SJSA1 (cell line): ENCODE data around the gene IL21R. TPM values are rescaled to one million over a fixed set of nuclear protein-coding genes. Genes with fewer than 3 reads are reported as not detected.

Source experiments
- DNase-seq, 2 experiments: peaks; one replicate each; pipeline ENCODE4 v3.0.0-alpha.2; 2015 to 2020; ENCODE audit warnings: low spot score in 2 of 2, low read depth in 1 of 2
- H3K27ac ChIP-seq: fragments of 250-450 bp; sonication (Bioruptor Pico); 2 replicates; pipeline ENCODE4 v1.5.1; 2020; ENCODE audit warnings: mild to moderate bottlenecking, moderate library complexity
- H3K27me3 ChIP-seq: fragments of 250-450 bp; sonication (Bioruptor Pico); replicated peaks from 2 replicates; pipeline ENCODE4 v1.5.1; 2020; ENCODE audit warnings: mild to moderate bottlenecking, moderate library complexity
- H3K36me3 ChIP-seq: fragments of 250-450 bp; sonication (Bioruptor Pico); 2 replicates; pipeline ENCODE4 v1.5.1; 2020; ENCODE audit warnings: mild to moderate bottlenecking
- H3K4me1 ChIP-seq: fragments of 250-450 bp; sonication (Bioruptor Pico); replicated peaks from 2 replicates; pipeline ENCODE4 v1.6.1; 2021; ENCODE audit warnings: mild to moderate bottlenecking
- H3K4me3 ChIP-seq: fragments of 250-450 bp; sonication (Bioruptor Pico); 2 replicates; pipeline ENCODE4 v1.5.1; 2020; ENCODE audit warnings: mild to moderate bottlenecking
- H3K9me3 ChIP-seq: fragments of 250-450 bp; sonication (Bioruptor Pico); replicated peaks from 2 replicates; pipeline ENCODE4 v1.5.1; 2020; ENCODE audit warnings: mild to moderate bottlenecking
- total RNA-seq: library from RNA; depleted of rRNA; stranded (reverse); fragments of >200 nt; shearing (Covaris generic); gene quantifications from 2 replicates; pipeline ENCODE4 v1.2.3, GENCODE V29; 2014

Gene IL21R
- total RNA-seq, 1 experiment from 2014 or later = 0.34 TPM

DNA sequence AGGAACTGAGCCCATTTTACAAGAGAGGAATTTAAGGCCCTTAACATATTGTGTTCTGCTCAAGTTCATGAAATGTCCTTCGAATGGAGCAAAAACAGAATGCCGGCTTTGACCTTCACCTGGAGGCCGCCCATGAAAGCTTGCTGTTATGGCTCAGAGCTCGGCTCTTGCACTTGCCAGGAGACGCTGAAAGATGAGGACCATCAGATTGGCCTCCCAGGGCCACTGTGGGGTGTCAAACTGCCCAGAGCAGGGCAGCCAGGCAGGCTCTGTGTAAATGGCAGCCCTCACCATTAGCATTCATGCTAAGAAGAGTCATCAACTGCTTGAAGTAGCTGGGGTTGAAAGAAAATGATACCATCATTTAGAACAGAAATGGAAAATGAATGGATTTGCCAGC, 39.3 kb downstream of the IL21R start:
- no peak overlapping the region for H3K27ac ChIP-seq
- peaks cover 7% of the 10 kb centered on the region; the same call in 1 of the 2 replicates for H3K9me3 ChIP-seq
- DNase-seq = no peak
- H3K36me3 ChIP-seq = no peaks in the 10 kb centered on the region
- H3K27me3 ChIP-seq = no peaks in the 10 kb centered on the region
- H3K4me1 ChIP-seq = no peaks in the 10 kb centered on the region
- H3K4me3 ChIP-seq = no peak overlapping the region

DNA sequence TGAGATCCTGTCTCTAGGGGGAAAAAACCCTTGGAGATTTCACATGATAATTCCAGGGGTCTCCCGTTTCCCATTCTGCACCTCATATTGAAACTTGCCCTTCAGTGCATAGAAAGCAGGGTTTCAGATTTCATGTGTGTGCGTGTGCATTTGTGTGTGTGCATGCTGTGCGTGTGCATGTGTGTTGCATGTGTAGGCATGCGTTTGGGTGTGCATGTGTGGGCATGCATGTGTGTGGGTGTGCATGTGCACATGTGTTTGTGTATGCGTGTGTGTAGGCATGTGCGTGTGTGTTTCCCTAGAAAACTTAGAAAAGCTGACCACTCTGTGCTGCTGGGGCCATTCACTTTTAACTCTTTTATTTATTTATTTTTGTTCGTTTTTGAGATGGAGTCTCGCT, 40.0 kb downstream of the IL21R start:
- Histone ChIP-seq H3K27me3 (no peaks in the 10 kb centered on the region), H3K27ac (no peak overlapping the region), H3K36me3 (no peaks in the 10 kb centered on the region), H3K9me3 (peaks cover 7% of the 10 kb centered on the region; the same call in 1 of the 2 replicates), H3K4me3 (no peak overlapping the region), H3K4me1 (no peaks in the 10 kb centered on the region)
- no peak for DNase-seq

DNA sequence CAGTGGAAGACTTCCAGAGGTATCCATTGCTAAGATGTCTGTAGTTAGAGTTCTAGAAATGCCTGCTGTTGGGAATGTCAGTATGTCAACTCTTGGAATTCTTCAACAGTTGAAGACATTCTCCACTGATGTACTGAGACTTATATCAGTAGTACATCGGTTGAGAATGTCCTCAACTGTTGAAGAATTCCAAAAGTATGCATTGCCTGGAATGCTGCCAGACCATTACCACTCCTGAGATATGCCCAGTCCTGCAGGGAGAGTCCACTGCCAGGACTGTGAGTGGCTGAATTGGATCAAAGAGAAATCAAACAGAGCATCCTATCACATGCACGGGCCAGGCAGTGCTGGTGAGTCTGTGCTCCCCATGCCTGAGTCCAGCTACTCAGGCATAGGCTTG, 42.0 kb downstream of the IL21R start:
- no peak for DNase-seq
- H3K4me3 ChIP-seq = no peak overlapping the region
- H3K36me3 ChIP-seq = no peaks in the 10 kb centered on the region
- no peak overlapping the region for H3K27ac ChIP-seq
- peaks cover 7% of the 10 kb centered on the region; the same call in 1 of the 2 replicates for H3K9me3 ChIP-seq
- H3K4me1 ChIP-seq = no peaks in the 10 kb centered on the region
- H3K27me3 ChIP-seq = no peaks in the 10 kb centered on the region

DNA sequence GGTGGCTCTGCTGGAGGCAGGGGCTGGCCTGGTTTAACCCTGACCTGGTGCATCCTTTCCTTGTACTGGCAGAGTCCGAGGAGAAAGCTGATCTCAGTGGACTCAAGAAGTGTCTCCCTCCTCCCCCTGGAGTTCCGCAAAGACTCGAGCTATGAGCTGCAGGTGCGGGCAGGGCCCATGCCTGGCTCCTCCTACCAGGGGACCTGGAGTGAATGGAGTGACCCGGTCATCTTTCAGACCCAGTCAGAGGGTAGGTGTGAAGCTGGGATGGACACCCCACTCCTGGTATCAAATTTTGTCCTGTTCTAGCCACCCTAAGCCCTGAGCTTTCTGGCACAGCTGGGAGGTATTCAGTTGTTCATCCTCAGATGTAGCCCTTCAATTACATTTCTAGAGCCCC, 42.5 kb downstream of the IL21R start:
- H3K4me1 ChIP-seq = no peaks in the 10 kb centered on the region
- no peaks in the 10 kb centered on the region for H3K36me3 ChIP-seq
- H3K27me3 ChIP-seq = no peaks in the 10 kb centered on the region
- H3K4me3 ChIP-seq = no peak overlapping the region
- peaks cover 7% of the 10 kb centered on the region; the same call in 1 of the 2 replicates for H3K9me3 ChIP-seq
- no peak for DNase-seq
- no peak overlapping the region for H3K27ac ChIP-seq

DNA sequence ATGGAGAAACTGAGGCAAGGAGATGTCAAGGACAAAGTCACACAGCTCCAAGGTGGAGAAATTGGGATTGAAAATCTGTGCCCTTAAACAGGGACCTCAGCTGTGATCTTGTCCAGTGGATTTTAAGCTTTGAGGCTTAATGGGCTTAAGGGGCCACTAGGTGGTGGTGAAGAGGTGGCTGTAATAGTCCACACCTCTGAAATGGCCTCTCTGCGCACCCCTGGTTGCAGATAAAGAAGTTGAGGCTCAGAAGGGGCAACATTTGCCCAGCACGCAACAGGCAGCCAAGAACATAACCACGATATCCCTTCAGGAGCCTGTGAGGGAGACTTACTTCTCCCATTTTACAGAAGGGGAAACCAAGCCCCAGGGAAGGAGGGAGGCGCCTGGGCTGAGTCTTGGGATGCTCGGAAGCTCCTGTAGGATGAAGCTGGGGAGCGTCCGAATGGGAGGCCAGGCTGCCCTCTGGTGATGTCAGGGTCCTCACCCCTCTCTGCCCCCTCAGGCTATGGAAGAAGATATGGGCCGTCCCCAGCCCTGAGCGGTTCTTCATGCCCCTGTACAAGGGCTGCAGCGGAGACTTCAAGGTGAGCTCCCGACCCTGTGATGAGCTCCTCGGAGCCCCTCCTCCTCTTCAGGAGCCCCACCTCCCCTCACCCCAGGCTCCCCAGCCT, 43.7 kb downstream of the IL21R start:
- no peaks in the 10 kb centered on the region for H3K4me1 ChIP-seq
- no peak overlapping the region for H3K4me3 ChIP-seq
- peaks cover 7% of the 10 kb centered on the region; the same call in 1 of the 2 replicates for H3K9me3 ChIP-seq
- H3K27ac ChIP-seq = no peak overlapping the region
- peaks cover 9% of the 10 kb centered on the region; the same call in 1 of the 2 replicates for H3K27me3 ChIP-seq
- H3K36me3 ChIP-seq = no peaks in the 10 kb centered on the region
- no peak for DNase-seq

DNA sequence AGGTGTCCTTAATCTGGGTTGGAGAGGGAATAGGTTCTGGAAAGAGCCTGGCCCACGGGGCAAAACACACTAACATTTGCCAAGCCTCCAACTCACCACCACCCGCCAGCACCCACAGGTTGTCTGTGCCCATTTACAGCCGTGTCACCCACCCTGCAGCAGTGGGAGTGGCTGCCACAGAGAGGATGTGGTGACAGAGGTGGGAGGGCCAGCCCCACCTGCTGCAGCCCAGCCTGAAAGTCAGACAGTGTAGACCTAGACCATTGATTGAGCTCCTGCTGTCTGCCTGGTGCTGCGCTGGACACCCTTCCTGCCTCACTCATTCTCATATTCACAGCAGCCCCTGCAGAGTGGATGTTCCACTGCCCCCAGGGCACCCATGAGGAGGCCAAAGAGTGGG, 44.7 kb downstream of the IL21R start:
- H3K4me1 ChIP-seq = no peaks in the 10 kb centered on the region
- no peak for DNase-seq
- no peak overlapping the region for H3K27ac ChIP-seq
- peaks cover 7% of the 10 kb centered on the region; the same call in 1 of the 2 replicates for H3K9me3 ChIP-seq
- H3K36me3 ChIP-seq = no peaks in the 10 kb centered on the region
- peaks cover 11% of the 10 kb centered on the region; the same call in 1 of the 2 replicates for H3K27me3 ChIP-seq
- no peak overlapping the region for H3K4me3 ChIP-seq

DNA sequence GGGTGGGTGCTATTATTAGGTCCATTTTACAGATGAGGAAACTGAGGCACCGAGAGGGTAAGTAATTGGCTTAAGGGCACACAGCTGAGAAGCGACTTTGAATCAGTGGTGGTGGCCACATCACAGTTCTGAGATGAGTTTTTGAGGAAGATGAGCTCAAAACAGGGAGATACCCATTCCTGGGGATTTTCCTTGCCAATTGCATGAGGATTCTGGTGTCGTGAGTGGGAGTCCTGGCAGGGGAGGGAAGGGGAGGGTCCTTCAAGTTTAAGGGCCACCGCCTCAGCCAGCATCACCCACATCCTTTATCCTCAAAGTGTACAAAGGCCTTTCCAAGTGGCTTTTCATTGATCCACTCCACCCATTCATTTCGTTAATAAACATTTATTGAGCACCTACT, 45.3 kb downstream of the IL21R start:
- Histone ChIP-seq H3K27ac (no peak overlapping the region), H3K4me1 (no peaks in the 10 kb centered on the region), H3K9me3 (peaks cover 7% of the 10 kb centered on the region; the same call in 1 of the 2 replicates), H3K36me3 (no peaks in the 10 kb centered on the region), H3K4me3 (no peak overlapping the region), H3K27me3 (peaks cover 11% of the 10 kb centered on the region; the same call in 1 of the 2 replicates)
- DNase-seq = no peak

DNA sequence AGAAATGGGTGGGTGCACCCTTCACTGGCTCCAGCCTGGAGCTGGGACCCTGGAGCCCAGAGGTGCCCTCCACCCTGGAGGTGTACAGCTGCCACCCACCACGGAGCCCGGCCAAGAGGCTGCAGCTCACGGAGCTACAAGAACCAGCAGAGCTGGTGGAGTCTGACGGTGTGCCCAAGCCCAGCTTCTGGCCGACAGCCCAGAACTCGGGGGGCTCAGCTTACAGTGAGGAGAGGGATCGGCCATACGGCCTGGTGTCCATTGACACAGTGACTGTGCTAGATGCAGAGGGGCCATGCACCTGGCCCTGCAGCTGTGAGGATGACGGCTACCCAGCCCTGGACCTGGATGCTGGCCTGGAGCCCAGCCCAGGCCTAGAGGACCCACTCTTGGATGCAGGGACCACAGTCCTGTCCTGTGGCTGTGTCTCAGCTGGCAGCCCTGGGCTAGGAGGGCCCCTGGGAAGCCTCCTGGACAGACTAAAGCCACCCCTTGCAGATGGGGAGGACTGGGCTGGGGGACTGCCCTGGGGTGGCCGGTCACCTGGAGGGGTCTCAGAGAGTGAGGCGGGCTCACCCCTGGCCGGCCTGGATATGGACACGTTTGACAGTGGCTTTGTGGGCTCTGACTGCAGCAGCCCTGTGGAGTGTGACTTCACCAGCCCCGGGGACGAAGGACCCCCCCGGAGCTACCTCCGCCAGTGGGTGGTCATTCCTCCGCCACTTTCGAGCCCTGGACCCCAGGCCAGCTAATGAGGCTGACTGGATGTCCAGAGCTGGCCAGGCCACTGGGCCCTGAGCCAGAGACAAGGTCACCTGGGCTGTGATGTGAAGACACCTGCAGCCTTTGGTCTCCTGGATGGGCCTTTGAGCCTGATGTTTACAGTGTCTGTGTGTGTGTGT, 46.8 kb downstream of the IL21R start:
- peaks cover 7% of the 10 kb centered on the region; the same call in 1 of the 2 replicates for H3K9me3 ChIP-seq
- H3K27me3 ChIP-seq = peaks cover 11% of the 10 kb centered on the region; the same call in 1 of the 2 replicates
- no peaks in the 10 kb centered on the region for H3K4me1 ChIP-seq
- no peak overlapping the region for H3K27ac ChIP-seq
- no peak for DNase-seq
- H3K4me3 ChIP-seq = no peak overlapping the region
- H3K36me3 ChIP-seq = no peaks in the 10 kb centered on the region

DNA sequence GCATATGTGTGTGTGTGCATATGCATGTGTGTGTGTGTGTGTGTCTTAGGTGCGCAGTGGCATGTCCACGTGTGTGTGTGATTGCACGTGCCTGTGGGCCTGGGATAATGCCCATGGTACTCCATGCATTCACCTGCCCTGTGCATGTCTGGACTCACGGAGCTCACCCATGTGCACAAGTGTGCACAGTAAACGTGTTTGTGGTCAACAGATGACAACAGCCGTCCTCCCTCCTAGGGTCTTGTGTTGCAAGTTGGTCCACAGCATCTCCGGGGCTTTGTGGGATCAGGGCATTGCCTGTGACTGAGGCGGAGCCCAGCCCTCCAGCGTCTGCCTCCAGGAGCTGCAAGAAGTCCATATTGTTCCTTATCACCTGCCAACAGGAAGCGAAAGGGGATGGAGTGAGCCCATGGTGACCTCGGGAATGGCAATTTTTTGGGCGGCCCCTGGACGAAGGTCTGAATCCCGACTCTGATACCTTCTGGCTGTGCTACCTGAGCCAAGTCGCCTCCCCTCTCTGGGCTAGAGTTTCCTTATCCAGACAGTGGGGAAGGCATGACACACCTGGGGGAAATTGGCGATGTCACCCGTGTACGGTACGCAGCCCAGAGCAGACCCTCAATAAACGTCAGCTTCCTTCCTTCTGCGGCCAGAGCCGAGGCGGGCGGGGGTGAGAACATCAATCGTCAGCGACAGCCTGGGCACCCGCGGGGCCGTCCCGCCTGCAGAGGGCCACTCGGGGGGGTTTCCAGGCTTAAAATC, 47.6 kb downstream of the IL21R start:
- H3K36me3 ChIP-seq = no peaks in the 10 kb centered on the region
- peaks cover 11% of the 10 kb centered on the region; the same call in 1 of the 2 replicates for H3K27me3 ChIP-seq

DNA sequence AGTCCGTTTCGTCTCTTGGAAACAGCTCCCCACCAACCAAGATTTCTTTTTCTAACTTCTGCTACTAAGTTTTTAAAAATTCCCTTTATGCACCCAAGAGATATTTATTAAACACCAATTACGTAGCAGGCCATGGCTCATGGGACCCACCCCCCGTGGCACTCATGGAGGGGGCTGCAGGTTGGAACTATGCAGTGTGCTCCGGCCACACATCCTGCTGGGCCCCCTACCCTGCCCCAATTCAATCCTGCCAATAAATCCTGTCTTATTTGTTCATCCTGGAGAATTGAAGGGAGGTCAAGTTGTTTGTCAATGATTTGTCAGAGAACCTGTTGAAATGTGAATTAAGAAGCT, 48.2 kb downstream of the IL21R start:
- no peak for DNase-seq
- H3K4me3 ChIP-seq = no peak overlapping the region
- H3K27me3 ChIP-seq = peaks cover 11% of the 10 kb centered on the region; the same call in 1 of the 2 replicates
- no peak overlapping the region for H3K27ac ChIP-seq
- H3K4me1 ChIP-seq = no peaks in the 10 kb centered on the region
- H3K9me3 ChIP-seq = no peaks in the 10 kb centered on the region
- no peaks in the 10 kb centered on the region for H3K36me3 ChIP-seq

More for the DNA sequence above, 47.6 kb downstream of the IL21R start:
- Histone ChIP-seq H3K9me3 (peaks cover 2% of the 10 kb centered on the region; the same call in 1 of the 2 replicates), H3K4me3 (no peak overlapping the region), H3K4me1 (no peaks in the 10 kb centered on the region), H3K27ac (no peak overlapping the region)
- DNase-seq = no peak

DNA sequence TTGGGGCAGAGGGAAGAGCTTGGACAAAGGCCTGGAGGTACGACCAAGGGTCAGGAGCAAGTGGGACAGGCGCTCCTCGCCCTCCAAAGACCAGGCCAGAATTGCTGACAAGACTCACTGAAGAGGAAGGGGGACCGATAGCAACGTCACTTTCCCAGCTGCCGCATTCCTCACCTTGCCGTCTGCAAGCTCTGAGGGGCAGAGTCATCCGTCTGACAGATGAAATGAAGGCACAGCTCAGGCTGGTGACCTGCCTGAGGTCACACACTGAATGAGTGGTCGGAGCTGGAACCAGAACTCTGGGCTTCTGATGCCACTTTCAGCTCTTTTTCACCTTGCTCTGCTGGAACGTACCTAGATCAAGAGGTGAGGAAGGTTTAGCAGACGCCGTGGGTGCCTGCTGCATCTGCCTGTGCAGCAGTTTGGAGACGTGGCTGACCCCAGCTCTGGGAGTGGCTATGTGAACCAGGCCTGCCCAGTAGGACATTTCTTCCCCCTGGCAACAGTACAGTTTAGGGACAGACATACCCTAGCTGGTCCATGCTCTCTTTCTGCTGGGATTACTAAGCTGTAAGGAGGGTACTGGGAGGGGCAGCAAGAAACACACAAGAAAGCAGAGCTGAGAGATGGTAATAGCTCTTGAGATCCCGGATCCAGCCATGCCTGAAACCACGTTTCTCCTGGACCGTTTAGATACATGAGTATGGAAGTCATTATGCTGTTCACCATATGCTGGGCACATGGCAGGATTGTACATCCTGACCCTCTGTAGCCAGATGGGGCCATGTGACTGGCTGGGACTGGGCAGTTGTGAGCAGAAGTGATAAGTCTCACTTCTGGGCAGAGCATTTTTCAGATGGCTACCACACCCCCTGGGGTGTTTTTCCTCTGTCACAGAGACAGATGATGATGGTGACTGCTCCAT, 50.9 kb downstream of the IL21R start:
- no peak overlapping the region for H3K27ac ChIP-seq
- H3K4me1 ChIP-seq = no peaks in the 10 kb centered on the region
- DNase-seq = no peak
- no peaks in the 10 kb centered on the region for H3K36me3 ChIP-seq
- H3K27me3 ChIP-seq = peaks cover 11% of the 10 kb centered on the region; the same call in 1 of the 2 replicates
- H3K9me3 ChIP-seq = no peaks in the 10 kb centered on the region
- no peak overlapping the region for H3K4me3 ChIP-seq

DNA sequence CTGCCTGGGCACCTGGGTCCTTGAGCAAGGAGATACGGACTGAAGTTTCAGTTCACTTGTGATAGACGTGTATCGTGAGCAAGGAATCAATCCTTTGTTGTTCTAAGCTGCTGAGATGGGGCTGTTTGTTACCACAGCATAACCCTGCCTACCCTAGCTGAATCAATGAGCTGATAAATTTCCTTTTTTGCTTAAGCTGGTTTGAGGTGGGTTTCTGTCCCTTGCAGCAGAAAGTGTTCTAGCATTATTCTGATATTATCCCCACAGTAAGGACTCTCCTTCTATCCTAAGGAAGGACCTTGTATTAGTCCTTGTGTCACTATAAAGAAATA, 51.5 kb downstream of the IL21R start:
- Histone ChIP-seq H3K27me3 (peaks cover 11% of the 10 kb centered on the region; the same call in 1 of the 2 replicates), H3K36me3 (no peaks in the 10 kb centered on the region), H3K4me1 (no peaks in the 10 kb centered on the region), H3K9me3 (no peaks in the 10 kb centered on the region), H3K27ac (no peak overlapping the region), H3K4me3 (no peak overlapping the region)
- no peak for DNase-seq

DNA sequence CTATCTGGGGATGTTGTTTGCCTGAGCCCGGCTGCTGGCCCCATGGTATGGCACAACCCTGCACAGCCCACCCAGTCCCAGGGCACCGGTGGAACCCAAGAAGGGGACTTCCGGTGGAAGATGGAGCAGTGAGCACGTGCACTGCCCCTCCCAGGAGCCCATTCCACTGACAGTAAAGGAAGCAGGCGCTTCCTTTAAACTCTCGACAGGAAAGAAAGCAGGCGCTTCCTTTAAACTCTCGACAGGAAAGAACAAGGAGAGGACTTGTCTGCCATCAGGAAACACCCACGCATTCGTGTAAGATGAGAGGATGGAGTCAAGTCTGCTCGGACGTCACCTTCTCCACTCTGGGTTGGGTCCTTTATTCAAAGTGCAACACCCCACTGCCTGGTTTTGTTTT, 53.7 kb downstream of the IL21R start:
- Histone ChIP-seq H3K9me3 (no peaks in the 10 kb centered on the region), H3K27me3 (0 out of 2 replicates have a peak, but pooled peaks cover 2% of the 10 kb centered on the region), H3K36me3 (peaks cover 18% of the 10 kb centered on the region), H3K4me3 (no peak overlapping the region), H3K4me1 (no peaks in the 10 kb centered on the region), H3K27ac (no peak overlapping the region)
- DNase-seq = no peak
